Hematopoietic multipotent progenitor cell treated with erythropoietin and hydrocortisone succinate and interleukin-3 and kit ligand, for 4 days (in vitro differentiated cells): ENCODE results near the gene GATAD2A.

Experiments used
- DNase-seq: peaks from one replicate; pipeline ENCODE4 v3.0.0-alpha.2; 2015

GATAD2A gene

DNA sequence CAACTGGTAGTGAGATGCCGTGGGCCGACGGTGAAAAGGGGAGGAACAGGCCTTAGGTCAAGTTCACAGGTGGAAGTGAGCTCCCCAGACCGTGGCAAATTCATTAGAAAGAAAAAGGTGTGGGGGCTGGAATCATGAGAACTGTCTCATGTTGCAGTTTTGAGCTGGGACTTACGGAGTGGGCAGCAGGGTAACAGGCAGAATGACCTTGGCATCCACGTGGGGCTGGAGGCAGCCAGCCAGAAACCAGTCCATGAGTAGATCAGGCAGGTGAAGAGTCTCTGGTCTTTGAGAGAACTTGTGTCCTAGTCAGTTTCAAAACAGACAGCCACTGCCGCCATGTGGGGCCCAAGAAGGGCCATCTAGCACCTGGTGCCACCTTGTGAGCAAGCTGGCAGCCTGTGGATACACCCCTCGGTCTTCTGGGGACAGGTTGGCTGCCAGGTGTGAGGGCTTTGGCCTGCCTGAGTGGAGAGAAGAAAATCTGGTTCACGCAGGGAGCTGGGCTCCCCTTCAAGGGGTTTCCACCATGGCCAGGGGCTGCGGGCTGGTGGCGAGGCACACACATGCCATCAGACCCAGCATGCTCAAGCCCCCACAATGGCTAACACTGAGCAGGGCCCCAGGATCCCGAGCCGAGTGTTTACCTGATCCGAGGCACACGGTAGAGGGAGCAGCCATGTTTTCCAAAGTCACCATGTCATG is 86.0 kb downstream of the GATAD2A start:
- no peak for DNase-seq

DNA sequence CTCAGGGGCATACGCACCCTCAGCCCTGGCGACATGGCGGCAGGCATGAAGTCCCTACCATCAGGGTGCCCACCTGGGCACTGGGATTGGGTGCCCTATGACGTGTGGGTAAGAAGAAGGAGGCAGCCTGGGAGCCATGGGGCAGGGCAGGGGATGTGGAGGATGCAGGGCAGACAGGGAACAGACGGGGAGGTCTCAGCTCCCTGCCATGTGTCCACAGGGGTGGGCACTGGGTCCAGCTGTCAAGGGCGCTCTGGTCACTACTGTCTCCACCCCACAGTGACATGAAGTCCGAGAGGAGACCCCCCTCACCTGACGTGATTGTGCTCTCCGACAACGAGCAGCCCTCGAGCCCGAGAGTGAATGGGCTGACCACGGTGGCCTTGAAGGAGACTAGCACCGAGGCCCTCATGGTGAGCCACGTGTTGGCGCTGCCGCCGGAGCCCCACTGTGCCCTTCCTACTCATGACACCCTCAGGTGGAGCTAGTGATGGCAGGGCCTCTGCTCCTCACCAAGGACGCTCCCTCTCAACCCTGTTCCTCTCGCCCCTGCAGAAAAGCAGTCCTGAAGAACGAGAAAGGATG is 86.6 kb downstream of the GATAD2A start:
- DNase-seq = no peak

DNA sequence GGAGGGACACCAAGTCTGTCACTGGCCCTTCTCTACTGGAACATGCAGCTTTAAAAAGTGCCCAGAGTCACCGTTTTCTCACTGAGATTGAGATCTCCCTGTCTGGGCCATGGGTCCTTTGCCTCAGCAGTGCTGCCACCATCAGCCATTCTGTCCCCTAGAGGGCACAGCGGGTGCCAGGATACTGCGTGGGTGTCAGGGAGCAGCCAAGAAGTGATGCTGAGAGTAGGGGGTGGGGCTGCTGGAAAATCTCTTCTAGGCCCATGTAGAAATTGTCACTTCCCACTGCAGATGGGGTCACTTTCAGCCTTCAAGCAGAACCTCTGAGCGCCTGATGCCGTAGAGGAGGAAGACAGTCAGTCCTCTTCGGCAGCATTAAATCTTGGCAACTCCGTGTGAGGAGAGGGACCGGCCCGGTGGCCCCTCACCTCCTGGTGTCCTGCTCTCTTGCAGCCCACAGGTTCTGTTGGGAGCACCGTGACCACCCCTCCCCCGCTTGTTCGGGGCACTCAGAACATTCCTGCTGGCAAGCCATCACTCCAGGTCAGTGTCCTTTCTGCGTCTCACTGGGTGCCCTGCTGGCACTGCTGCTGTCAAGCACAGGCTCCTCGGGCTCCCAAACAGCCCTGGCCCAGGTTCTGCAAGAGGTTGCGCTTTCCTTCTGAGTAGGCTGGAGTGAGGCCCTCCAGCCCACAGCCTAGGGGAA is 88.5 kb downstream of the GATAD2A start:
- DNase-seq = no peak

GRCh38 chr19:19495614-19496603 is 90.4 kb downstream of the GATAD2A start:
- DNase-seq = no peak

DNA sequence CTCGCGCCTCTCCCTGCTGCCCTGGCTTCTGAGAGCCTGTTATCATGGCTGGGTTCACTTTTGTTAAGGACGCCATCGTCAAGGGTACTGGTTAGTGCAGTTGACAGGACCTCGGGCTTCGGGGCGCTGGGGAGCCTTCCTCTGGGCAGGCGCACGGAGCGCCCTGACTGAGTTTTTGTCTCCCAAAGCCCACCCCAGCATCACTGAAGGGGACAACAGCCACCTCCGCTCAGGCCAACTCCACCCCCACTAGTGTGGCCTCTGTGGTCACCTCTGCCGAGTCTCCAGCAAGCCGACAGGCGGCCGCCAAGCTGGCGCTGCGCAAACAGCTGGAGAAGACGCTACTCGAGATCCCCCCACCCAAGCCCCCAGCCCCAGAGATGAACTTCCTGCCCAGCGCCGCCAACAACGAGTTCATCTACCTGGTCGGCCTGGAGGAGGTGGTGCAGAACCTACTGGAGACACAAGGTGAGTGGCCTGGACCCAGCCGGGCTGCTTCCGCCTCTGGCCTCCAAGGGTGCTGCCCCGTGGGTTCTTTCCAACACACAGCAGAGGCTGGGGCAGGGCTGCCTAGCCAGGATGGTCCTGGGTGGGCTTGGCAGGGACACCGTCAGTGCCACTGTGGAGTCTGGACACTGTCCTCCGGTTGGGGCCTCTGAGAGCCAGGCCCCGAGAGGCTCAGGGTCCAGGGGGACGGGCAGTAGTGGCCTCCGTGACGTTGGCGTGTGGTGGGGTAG is 92.9 kb downstream of the GATAD2A start:
- no peak for DNase-seq

GRCh38 chr19:19499272-19499995 is 94.0 kb downstream of the GATAD2A start:
- no peak for DNase-seq

DNA sequence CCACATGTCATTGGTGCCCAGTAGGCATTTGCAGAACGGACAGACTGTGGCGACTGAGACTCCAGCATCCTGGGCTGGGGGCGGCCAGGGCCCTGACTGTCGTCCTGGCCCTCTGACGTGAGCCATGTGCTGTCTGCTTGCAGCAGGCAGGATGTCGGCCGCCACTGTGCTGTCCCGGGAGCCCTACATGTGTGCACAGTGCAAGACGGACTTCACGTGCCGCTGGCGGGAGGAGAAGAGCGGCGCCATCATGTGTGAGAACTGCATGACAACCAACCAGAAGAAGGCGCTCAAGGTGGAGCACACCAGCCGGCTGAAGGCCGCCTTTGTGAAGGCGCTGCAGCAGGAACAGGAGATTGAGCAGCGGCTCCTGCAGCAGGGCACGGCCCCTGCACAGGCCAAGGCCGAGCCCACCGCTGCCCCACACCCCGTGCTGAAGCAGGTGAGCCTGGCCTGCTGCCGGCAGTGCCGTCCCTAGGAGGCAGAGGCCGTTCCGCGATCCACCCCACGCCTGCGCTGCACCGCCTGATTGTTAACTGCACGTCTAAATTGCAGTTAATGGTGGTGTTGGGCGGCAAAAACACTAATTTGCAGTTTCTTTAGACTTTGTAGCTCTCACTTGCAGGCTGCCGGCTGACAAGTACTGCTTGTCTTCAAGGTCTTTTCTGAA is 95.6 kb downstream of the GATAD2A start:
- DNase-seq = no peak

- no peak for DNase-seq
Measured at GRCh38 chr19:19501798-19502197, 96.3 kb downstream of the GATAD2A start.

- DNase-seq = no peak
Measured at GRCh38 chr19:19502281-19502680, 96.8 kb downstream of the GATAD2A start.

DNA sequence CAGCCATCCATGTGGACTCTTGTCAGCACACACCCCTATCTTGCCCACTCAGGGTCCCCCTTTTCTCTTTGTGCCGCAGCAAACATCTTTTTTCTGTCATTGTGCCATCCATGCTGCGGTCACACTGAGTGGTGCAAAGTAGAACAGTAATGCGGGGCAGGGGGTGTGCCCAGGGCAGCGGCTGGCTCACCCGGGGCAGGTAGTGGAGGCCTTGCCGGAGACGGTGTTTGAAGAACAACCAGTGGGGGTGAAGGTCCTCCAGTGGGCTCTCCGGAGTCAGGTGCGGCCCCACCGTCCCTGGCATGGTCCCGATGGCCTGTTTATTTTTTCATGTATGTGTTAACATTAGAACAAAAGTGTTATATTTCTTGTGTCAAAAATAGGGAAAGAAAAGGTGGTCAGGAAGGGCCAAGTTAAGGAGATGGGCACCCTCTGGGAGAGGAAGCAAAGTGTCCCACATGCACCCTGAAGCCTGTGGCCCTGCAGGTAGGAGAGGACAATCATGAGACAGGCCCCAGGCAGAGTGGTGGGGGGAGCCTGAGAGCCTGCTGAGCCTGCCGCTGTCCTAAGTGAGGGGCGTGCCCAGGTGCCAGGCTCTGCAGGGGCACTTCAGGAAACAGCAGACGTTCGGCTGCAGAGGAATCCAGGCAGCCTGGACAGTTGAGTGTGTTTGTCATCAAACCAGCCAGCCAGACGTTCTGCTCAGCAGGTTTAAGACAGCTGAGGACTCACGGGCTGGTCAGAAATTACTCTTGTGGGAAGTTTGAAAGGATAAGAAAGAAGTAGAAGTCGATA is 97.5 kb downstream of the GATAD2A start:
- no peak for DNase-seq

- no peak for DNase-seq
Measured at GRCh38 chr19:19504754-19505668, 99.5 kb downstream of the GATAD2A start.

DNA sequence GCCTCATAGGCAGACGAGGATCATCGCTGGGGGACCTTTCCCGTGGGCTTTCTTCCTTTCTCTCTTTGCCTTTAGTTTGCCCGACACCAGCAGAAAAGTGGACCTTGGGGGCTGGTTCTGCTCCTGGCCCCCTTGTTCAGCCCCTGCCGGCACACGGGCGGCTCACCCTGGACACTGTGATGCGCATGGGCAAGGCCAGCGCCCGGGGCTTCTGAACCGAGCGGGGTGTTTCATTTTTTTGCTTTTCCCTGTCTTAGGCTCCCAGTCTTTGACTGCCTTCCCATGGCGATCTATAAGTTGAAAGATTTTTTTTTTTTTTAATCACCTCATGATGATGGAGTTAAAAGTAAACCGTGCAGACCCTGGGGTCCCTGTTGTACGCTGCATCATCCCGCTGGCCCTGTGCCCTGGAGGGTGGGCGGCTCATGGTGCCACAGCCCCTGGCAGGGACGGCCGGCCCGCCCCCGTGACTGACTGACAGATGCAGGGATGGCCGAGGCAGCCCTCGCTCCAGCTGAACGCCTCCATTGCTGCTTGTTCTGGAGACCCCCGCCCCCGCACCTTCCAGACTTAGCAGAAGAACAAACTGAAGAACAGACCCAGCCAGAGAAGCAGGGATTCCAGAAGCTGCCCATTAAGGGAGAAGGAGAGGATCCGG is 100.3 kb downstream of the GATAD2A start:
- no peak for DNase-seq

- DNase-seq = no peak
Measured at GRCh38 chr19:19506592-19506991, 101.1 kb downstream of the GATAD2A start.

DNA sequence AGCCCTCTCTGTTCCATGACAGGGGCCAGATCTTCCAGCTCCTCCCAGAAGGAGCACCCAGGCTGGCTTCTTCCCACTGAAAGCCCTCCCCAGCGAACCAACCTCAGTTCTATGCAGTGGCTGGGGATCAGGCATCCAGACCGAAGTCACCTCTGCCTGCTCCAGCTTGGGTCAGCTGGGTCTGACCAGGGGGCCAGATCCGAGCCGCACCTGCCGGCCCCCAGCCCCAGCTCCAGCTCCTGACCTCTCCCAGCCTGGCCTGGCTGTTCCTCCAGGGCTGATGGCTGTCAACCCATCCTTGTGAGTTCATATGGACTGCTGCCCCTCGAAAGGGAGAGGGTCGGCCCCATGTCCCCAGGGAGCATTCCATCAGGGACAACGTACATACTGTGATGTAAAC is 101.9 kb downstream of the GATAD2A start:
- no peak for DNase-seq

- DNase-seq = no peak
Measured at GRCh38 chr19:19508217-19508616, 102.7 kb downstream of the GATAD2A start.

GRCh38 chr19:19510432-19510831 is 105.0 kb downstream of the GATAD2A start:
- no peak for DNase-seq

DNA sequence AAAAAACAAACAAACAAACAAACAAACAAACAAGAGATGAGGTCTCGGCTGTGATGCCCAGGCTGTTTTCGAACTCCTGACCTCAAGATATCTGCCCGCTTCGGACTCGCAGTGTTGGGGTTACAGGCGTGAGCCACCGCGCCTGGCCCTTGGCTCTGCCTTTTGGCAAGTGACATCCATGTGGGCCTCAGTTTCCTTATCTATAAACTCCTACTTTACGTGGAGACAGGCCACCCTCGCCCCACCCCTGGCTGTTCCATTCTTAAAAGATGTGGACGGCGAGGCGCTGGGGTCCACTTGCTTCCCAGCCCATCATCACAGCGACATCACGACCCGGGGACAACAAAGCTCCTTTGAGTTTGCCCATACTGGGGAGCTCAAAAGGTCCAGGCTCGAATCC is 108.2 kb downstream of the GATAD2A start:
- DNase-seq = no peak

- peak; percentile 46 for DNase-seq
Measured at GRCh38 chr19:19514215-19514657, 108.8 kb downstream of the GATAD2A start.
